Measurements from ENCODE around the gene CELA2B.
"Not testable (repeated sequence)": the region's sequence is repeated elsewhere in the genome, so short reads cannot be mapped to it uniquely, and the experiment has no call there.

The CELA2B gene

GRCh38 chr1:15489052-15489736, 13.3 kb downstream of the CELA2B start:
- Histone ChIP-seq H3K27me3 (ENCODE audit: low read depth, low read length) (no peaks in the 10 kb centered on the region), H3K27ac (ENCODE audit: low read length) (peak overlapping the region; percentile 37), H3K4me2 (ENCODE audit: low read length) (peak overlapping the region; percentile 44), H2AFZ (ENCODE audit: low read depth, low read length) (no peak overlapping the region), H4K20me1 (ENCODE audit: insufficient read depth, low read length) (no peaks in the 10 kb centered on the region), H3K4me3 (ENCODE audit: low read length) (peak overlapping the region; percentile 14; the same call in 1 of the 2 replicates), H3K9ac (ENCODE audit: low read length) (no peak overlapping the region), H3K79me2 (ENCODE audit: low read length) (no peaks in the 10 kb centered on the region), H3K4me1 (ENCODE audit: low read length) (peaks cover 54% of the 10 kb centered on the region), H3K9me3 (ENCODE audit: insufficient read depth, low read length) (no peaks in the 10 kb centered on the region), H3K36me3 (replicated peaks; ENCODE audit: low read depth, low read length) (no peaks in the 10 kb centered on the region)
- no peak for TF ChIP-seq EZH2phosphoT487 (IDR thresholded peaks at IDR 0.05; ENCODE audit: low read depth)
- TF ChIP-seq CTCF (IDR thresholded peaks at IDR 0.05; ENCODE audit: low read depth, low read length), result no peak

GRCh38 chr1:15491010-15491409, 15.1 kb downstream of the CELA2B start:
- not testable (repeated sequence) for H3K9ac ChIP-seq (ENCODE audit: low read length); H4K20me1 ChIP-seq (ENCODE audit: insufficient read depth, low read length); H3K27ac ChIP-seq (ENCODE audit: low read length); H2AFZ ChIP-seq (ENCODE audit: low read depth, low read length); H3K36me3 ChIP-seq (replicated peaks; ENCODE audit: low read depth, low read length); H3K4me2 ChIP-seq (ENCODE audit: low read length); H3K4me3 ChIP-seq (ENCODE audit: low read length); H3K79me2 ChIP-seq (ENCODE audit: low read length); H3K27me3 ChIP-seq (ENCODE audit: low read depth, low read length); H3K9me3 ChIP-seq (ENCODE audit: insufficient read depth, low read length)
- H3K4me1 ChIP-seq (ENCODE audit: low read length), result peaks cover 51% of the 10 kb centered on the region

GRCh38 chr1:15492596-15492995, 16.7 kb downstream of the CELA2B start:
- H3K4me3 ChIP-seq (ENCODE audit: low read length), result no peak overlapping the region
- H3K9ac ChIP-seq (ENCODE audit: low read length), result no peak overlapping the region
- H2AFZ ChIP-seq (ENCODE audit: low read depth, low read length), result no peak overlapping the region
- H3K27me3 ChIP-seq (ENCODE audit: low read depth, low read length), result no peaks in the 10 kb centered on the region
- peaks cover 51% of the 10 kb centered on the region for H3K4me1 ChIP-seq (ENCODE audit: low read length)
- no peaks in the 10 kb centered on the region for H3K79me2 ChIP-seq (ENCODE audit: low read length)
- H3K36me3 ChIP-seq (replicated peaks; ENCODE audit: low read depth, low read length), result peaks cover 5% of the 10 kb centered on the region
- TF ChIP-seq CTCF (IDR thresholded peaks at IDR 0.05; ENCODE audit: low read depth, low read length) (no peak), EZH2phosphoT487 (IDR thresholded peaks at IDR 0.05; ENCODE audit: low read depth) (no peak)
- no peak overlapping the region for H3K4me2 ChIP-seq (ENCODE audit: low read length)
- no peaks in the 10 kb centered on the region for H3K9me3 ChIP-seq (ENCODE audit: insufficient read depth, low read length)
- no peak overlapping the region for H3K27ac ChIP-seq (ENCODE audit: low read length)
- no peaks in the 10 kb centered on the region for H4K20me1 ChIP-seq (ENCODE audit: insufficient read depth, low read length)

- peaks cover 44% of the 10 kb centered on the region for H3K4me1 ChIP-seq (ENCODE audit: low read length)
- H3K27ac ChIP-seq (ENCODE audit: low read length), result no peak overlapping the region
- no peaks in the 10 kb centered on the region for H3K79me2 ChIP-seq (ENCODE audit: low read length)
- H3K36me3 ChIP-seq (replicated peaks; ENCODE audit: low read depth, low read length), result peaks cover 5% of the 10 kb centered on the region
- no peak overlapping the region for H2AFZ ChIP-seq (ENCODE audit: low read depth, low read length)
- no peak overlapping the region for H3K4me2 ChIP-seq (ENCODE audit: low read length)
- no peaks in the 10 kb centered on the region for H3K9me3 ChIP-seq (ENCODE audit: insufficient read depth, low read length)
- H3K9ac ChIP-seq (ENCODE audit: low read length), result no peak overlapping the region
- TF ChIP-seq EZH2phosphoT487 (IDR thresholded peaks at IDR 0.05; ENCODE audit: low read depth) (no peak), CTCF (IDR thresholded peaks at IDR 0.05; ENCODE audit: low read depth, low read length) (no peak)
- no peak overlapping the region for H3K4me3 ChIP-seq (ENCODE audit: low read length)
- H4K20me1 ChIP-seq (ENCODE audit: insufficient read depth, low read length), result no peaks in the 10 kb centered on the region
- H3K27me3 ChIP-seq (ENCODE audit: low read depth, low read length), result no peaks in the 10 kb centered on the region
Measured at GRCh38 chr1:15493869-15494390, 18.0 kb downstream of the CELA2B start.
